ENCODE data around the gene KIRREL3.

DNA sequence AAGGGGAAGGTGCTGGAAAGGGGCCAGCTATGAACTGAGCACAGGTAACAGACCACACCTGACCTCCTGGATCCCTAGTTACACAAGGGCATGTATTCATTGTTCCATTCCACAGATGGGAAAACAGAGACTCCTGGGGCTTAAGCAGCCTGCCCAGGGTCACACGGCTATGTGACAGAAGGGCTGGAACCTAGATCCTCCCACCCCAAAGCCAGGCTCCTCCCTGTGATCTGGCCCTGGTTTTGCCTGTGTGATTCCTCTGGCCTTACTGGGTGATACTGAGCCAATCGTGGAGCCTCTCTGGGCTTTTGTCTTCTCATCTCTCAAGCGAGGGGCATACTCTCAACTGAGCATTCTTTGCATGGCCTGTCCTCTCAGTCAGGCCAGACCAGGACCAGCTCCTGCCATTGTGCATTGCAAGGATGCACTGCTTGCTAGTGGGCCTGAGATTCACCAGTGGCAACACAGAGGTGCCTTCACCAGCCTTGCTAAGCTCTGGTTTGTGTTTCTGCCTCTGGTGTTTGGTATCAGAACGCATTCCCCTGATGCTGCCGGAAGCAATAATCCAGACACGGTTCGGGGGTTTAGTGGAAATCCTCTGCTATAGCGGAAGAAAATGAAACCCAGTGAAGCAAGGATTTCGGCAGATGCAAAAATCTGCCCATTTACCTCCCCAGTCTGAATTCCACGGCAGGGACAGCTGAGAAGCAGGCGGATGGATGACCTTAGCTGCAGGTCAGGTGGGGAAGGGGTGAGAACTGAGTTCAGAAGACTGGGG, 418.5 kb downstream of the KIRREL3 start:
- no peak for TF ChIP-seq YY1 (IDR thresholded peaks at IDR 0.05; ENCODE audit: low read depth, low read length)
- TF ChIP-seq FOSL1 (IDR thresholded peaks at IDR 0.05; ENCODE audit: insufficient read depth, low read depth, low read length), result no peak
- no peak for TF ChIP-seq TAF1 (IDR thresholded peaks at IDR 0.05; ENCODE audit: low read depth, low read length)
- TF ChIP-seq POLR2A (IDR thresholded peaks at IDR 0.05; ENCODE audit: control extremely low read depth in 1 of 2, low read depth in 2 of 2, low read length in 2 of 2), result no peak
- no peak for TF ChIP-seq EGR1 (IDR thresholded peaks at IDR 0.05; ENCODE audit: borderline replicate concordance, low read depth, low read length)
- no peak for TF ChIP-seq SIX5 (IDR thresholded peaks at IDR 0.05; ENCODE audit: low read depth, low read length)
- TF ChIP-seq MAFK (IDR thresholded peaks at IDR 0.05; ENCODE audit: low read depth, low read length), result no peak
- TF ChIP-seq, protein P1, sequence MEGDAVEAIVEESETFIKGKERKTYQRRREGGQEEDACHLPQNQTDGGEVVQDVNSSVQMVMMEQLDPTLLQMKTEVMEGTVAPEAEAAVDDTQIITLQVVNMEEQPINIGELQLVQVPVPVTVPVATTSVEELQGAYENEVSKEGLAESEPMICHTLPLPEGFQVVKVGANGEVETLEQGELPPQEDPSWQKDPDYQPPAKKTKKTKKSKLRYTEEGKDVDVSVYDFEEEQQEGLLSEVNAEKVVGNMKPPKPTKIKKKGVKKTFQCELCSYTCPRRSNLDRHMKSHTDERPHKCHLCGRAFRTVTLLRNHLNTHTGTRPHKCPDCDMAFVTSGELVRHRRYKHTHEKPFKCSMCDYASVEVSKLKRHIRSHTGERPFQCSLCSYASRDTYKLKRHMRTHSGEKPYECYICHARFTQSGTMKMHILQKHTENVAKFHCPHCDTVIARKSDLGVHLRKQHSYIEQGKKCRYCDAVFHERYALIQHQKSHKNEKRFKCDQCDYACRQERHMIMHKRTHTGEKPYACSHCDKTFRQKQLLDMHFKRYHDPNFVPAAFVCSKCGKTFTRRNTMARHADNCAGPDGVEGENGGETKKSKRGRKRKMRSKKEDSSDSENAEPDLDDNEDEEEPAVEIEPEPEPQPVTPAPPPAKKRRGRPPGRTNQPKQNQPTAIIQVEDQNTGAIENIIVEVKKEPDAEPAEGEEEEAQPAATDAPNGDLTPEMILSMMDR (IDR thresholded peaks at IDR 0.05; ENCODE audit: control extremely low read depth in 1 of 3, insufficient read depth in 1 of 3, low read depth in 1 of 3, low read length in 3 of 3), result no peak
- TF ChIP-seq, protein P2, sequence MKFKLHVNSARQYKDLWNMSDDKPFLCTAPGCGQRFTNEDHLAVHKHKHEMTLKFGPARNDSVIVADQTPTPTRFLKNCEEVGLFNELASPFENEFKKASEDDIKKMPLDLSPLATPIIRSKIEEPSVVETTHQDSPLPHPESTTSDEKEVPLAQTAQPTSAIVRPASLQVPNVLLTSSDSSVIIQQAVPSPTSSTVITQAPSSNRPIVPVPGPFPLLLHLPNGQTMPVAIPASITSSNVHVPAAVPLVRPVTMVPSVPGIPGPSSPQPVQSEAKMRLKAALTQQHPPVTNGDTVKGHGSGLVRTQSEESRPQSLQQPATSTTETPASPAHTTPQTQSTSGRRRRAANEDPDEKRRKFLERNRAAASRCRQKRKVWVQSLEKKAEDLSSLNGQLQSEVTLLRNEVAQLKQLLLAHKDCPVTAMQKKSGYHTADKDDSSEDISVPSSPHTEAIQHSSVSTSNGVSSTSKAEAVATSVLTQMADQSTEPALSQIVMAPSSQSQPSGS (IDR thresholded peaks at IDR 0.05; ENCODE audit: low read length), result no peak
- no peak for TF ChIP-seq RXRA (IDR thresholded peaks at IDR 0.05; ENCODE audit: insufficient read depth, low read depth, low read length)
- TF ChIP-seq RAD21 (IDR thresholded peaks at IDR 0.05 in 1 of 2, conservative IDR thresholded peaks at IDR 0.05 in 1 of 2; ENCODE audit: low read depth in 2 of 2, low read length in 2 of 2), result no peak
- TF ChIP-seq EP300 (IDR thresholded peaks at IDR 0.05; ENCODE audit: borderline replicate concordance in 1 of 2, low read depth in 2 of 2, low read length in 2 of 2), result no peak

Measured in H1 (cell line).